Measurements from ENCODE around the gene XYLT2.

- TF ChIP-seq CTCF (IDR thresholded peaks at IDR 0.05) (no peak), POLR2A (IDR thresholded peaks at IDR 0.05) (no peak)
These were observed 47.9 kb upstream of the XYLT2 start for GRCh38 chr17:50298018-50298417.

Data from body of pancreas (tissue), 4 donors.